GM13977 (cell line): Measurements from ENCODE around the gene ZNF740.
A peak's percentile ranks its signal among the peaks of the same experiment; 100 is the strongest.

Experiments used
- DNase-seq: peaks from one replicate; pipeline ENCODE4 v3.0.0; 2012; ENCODE audit warnings: low spot score
- CTCF ChIP-seq: IDR thresholded peaks from 2 replicates; pipeline ENCODE4 v1.5.1; 2012; ENCODE audit warnings: mild to moderate bottlenecking, control low read depth; ENCODE audit not compliant: insufficient read depth; ENCODE audit errors: extremely low read depth, missing control alignments
- in situ Hi-C: fragments of 300-500 bp; cut with MboI; formaldehyde crosslinking; loops from one replicate; pipeline ENCODE4 v1.12.0; 2022; ENCODE audit warnings: low sequenced_read_pairs, low pct_unique_long_range_greater_than_20kb, mixed read lengths, inconsistent platforms; ENCODE audit not compliant: unreplicated experiment

The ZNF740 gene

GRCh38 chr12:53187145-53187899 is 6.8 kb downstream of the ZNF740 start:
- in situ Hi-C loops, result no loop called here
- TF ChIP-seq CTCF, result no peak
- no peak for DNase-seq

- in situ Hi-C loops, result no loop called here
- DNase-seq, result no peak
Measured at GRCh38 chr12:53190108-53190729, 9.7 kb downstream of the ZNF740 start.

GRCh38 chr12:53191096-53191884 is 10.8 kb downstream of the ZNF740 start:
- TF ChIP-seq CTCF, result no peak
- DNase-seq, result no peak
- in situ Hi-C loops, result no loop called here

More at GRCh38 chr12:53190108-53190729, 9.7 kb downstream of the ZNF740 start:
- peak; percentile 71 for TF ChIP-seq CTCF

- in situ Hi-C loops, result no loop called here
- TF ChIP-seq CTCF, result no peak
- no peak for DNase-seq
Measured at GRCh38 chr12:53191885-53192530, 11.5 kb downstream of the ZNF740 start.

- no peak for TF ChIP-seq CTCF
- DNase-seq, result no peak
- in situ Hi-C loops, result no loop called here
Measured at GRCh38 chr12:53192531-53193021, 12.1 kb downstream of the ZNF740 start.

GRCh38 chr12:53193040-53193439 is 12.5 kb downstream of the ZNF740 start:
- no peak for DNase-seq
- in situ Hi-C loops, result no loop called here
- TF ChIP-seq CTCF, result no peak
